SJSA1 (cell line): ENCODE measurements around the gene PSMB10. TPM values are rescaled to one million over a fixed set of nuclear protein-coding genes. Genes with fewer than 3 reads are reported as not detected.
A peak's percentile ranks its signal among the peaks of the same experiment; 100 is the strongest.
"Not testable (repeated sequence)": the region's sequence is repeated elsewhere in the genome, so short reads cannot be mapped to it uniquely, and the experiment has no call there.

Source experiments
- DNase-seq, 2 experiments: peaks; one replicate each; pipeline ENCODE4 v3.0.0-alpha.2; 2015 to 2020; ENCODE audit warnings: low spot score in 2 of 2, low read depth in 1 of 2
- H3K27ac ChIP-seq: fragments of 250-450 bp; sonication (Bioruptor Pico); 2 replicates; pipeline ENCODE4 v1.5.1; 2020; ENCODE audit warnings: mild to moderate bottlenecking, moderate library complexity
- H3K27me3 ChIP-seq: fragments of 250-450 bp; sonication (Bioruptor Pico); replicated peaks from 2 replicates; pipeline ENCODE4 v1.5.1; 2020; ENCODE audit warnings: mild to moderate bottlenecking, moderate library complexity
- H3K36me3 ChIP-seq: fragments of 250-450 bp; sonication (Bioruptor Pico); 2 replicates; pipeline ENCODE4 v1.5.1; 2020; ENCODE audit warnings: mild to moderate bottlenecking
- H3K4me1 ChIP-seq: fragments of 250-450 bp; sonication (Bioruptor Pico); replicated peaks from 2 replicates; pipeline ENCODE4 v1.6.1; 2021; ENCODE audit warnings: mild to moderate bottlenecking
- H3K4me3 ChIP-seq: fragments of 250-450 bp; sonication (Bioruptor Pico); 2 replicates; pipeline ENCODE4 v1.5.1; 2020; ENCODE audit warnings: mild to moderate bottlenecking
- H3K9me3 ChIP-seq: fragments of 250-450 bp; sonication (Bioruptor Pico); replicated peaks from 2 replicates; pipeline ENCODE4 v1.5.1; 2020; ENCODE audit warnings: mild to moderate bottlenecking
- total RNA-seq: library from RNA; depleted of rRNA; stranded (reverse); fragments of >200 nt; shearing (Covaris generic); gene quantifications from 2 replicates; pipeline ENCODE4 v1.2.3, GENCODE V29; 2014

PSMB10 gene
- total RNA-seq, 1 experiment from 2014 or later = 50.1 TPM

- H3K27me3 ChIP-seq = no peaks in the 10 kb centered on the region
- H3K4me3 ChIP-seq = no peak overlapping the region
- DNase-seq = peak; percentile 46 to 67
- H3K4me1 ChIP-seq = peaks cover 13% of the 10 kb centered on the region
- H3K27ac ChIP-seq = no peak overlapping the region
- peaks cover 22% of the 10 kb centered on the region for H3K36me3 ChIP-seq
- H3K9me3 ChIP-seq = no peaks in the 10 kb centered on the region
These were observed 18.8 kb downstream of the PSMB10 start for GRCh38 chr16:67917852-67918236.

GRCh38 chr16:67917140-67917851 is 19.4 kb downstream of the PSMB10 start:
- Histone ChIP-seq H3K27me3 (no peaks in the 10 kb centered on the region), H3K9me3 (no peaks in the 10 kb centered on the region), H3K4me1 (peaks cover 13% of the 10 kb centered on the region), H3K4me3 (no peak overlapping the region), H3K36me3 (peaks cover 22% of the 10 kb centered on the region), H3K27ac (no peak overlapping the region)
- DNase-seq = no peak

- H3K27me3 ChIP-seq = no peaks in the 10 kb centered on the region
- peaks cover 13% of the 10 kb centered on the region for H3K4me1 ChIP-seq
- H3K9me3 ChIP-seq = no peaks in the 10 kb centered on the region
- DNase-seq = no peak
- no peak overlapping the region for H3K27ac ChIP-seq
- H3K4me3 ChIP-seq = no peak overlapping the region
- peaks cover 29% of the 10 kb centered on the region for H3K36me3 ChIP-seq
These were observed 20.6 kb downstream of the PSMB10 start for GRCh38 chr16:67915831-67916723.

- H3K9me3 ChIP-seq, H3K4me3 ChIP-seq, DNase-seq, H3K27me3 ChIP-seq, H3K27ac ChIP-seq: not testable (repeated sequence)
- Histone ChIP-seq H3K36me3 (peaks cover 33% of the 10 kb centered on the region), H3K4me1 (peaks cover 13% of the 10 kb centered on the region)
These were observed 21.2 kb downstream of the PSMB10 start for GRCh38 chr16:67915496-67915769.

- Histone ChIP-seq H3K36me3 (peaks cover 32% of the 10 kb centered on the region), H3K27ac (no peak overlapping the region), H3K9me3 (no peaks in the 10 kb centered on the region), H3K4me3 (no peak overlapping the region), H3K4me1 (peaks cover 13% of the 10 kb centered on the region), H3K27me3 (no peaks in the 10 kb centered on the region)
- no peak for DNase-seq
These were observed 21.7 kb downstream of the PSMB10 start for GRCh38 chr16:67914758-67915495.

GRCh38 chr16:67910158-67910557 is 26.5 kb downstream of the PSMB10 start:
- H3K27me3 ChIP-seq = no peaks in the 10 kb centered on the region
- no peaks in the 10 kb centered on the region for H3K9me3 ChIP-seq
- no peak overlapping the region for H3K4me3 ChIP-seq
- no peak overlapping the region for H3K27ac ChIP-seq
- no peaks in the 10 kb centered on the region for H3K4me1 ChIP-seq
- H3K36me3 ChIP-seq = peaks cover 30% of the 10 kb centered on the region
- no peak for DNase-seq

- Histone ChIP-seq H3K27me3 (no peaks in the 10 kb centered on the region), H3K36me3 (peaks cover 26% of the 10 kb centered on the region), H3K27ac (no peak overlapping the region), H3K9me3 (no peaks in the 10 kb centered on the region), H3K4me1 (no peaks in the 10 kb centered on the region), H3K4me3 (no peak overlapping the region)
- DNase-seq = no peak
These were observed 27.5 kb downstream of the PSMB10 start for GRCh38 chr16:67909056-67909742.

- H3K9me3 ChIP-seq = no peaks in the 10 kb centered on the region
- no peak overlapping the region for H3K4me3 ChIP-seq
- peaks cover 4% of the 10 kb centered on the region for H3K4me1 ChIP-seq
- peaks cover 36% of the 10 kb centered on the region for H3K36me3 ChIP-seq
- no peak for DNase-seq
- no peaks in the 10 kb centered on the region for H3K27me3 ChIP-seq
- no peak overlapping the region for H3K27ac ChIP-seq
These were observed 29.1 kb downstream of the PSMB10 start for GRCh38 chr16:67907397-67908180.

GRCh38 chr16:67902831-67903230 is 33.8 kb downstream of the PSMB10 start:
- no peaks in the 10 kb centered on the region for H3K27me3 ChIP-seq
- peaks cover 13% of the 10 kb centered on the region for H3K36me3 ChIP-seq
- no peaks in the 10 kb centered on the region for H3K9me3 ChIP-seq
- H3K4me3 ChIP-seq = no peak overlapping the region
- peaks cover 7% of the 10 kb centered on the region for H3K4me1 ChIP-seq
- peak in 1 of 2 experiments; percentile 15 for DNase-seq
- peak overlapping the region; percentile 24; the same call in 1 of the 2 replicates for H3K27ac ChIP-seq

- peaks cover 7% of the 10 kb centered on the region for H3K4me1 ChIP-seq
- no peak overlapping the region for H3K27ac ChIP-seq
- peaks cover 13% of the 10 kb centered on the region for H3K36me3 ChIP-seq
- H3K4me3 ChIP-seq = no peak overlapping the region
- no peaks in the 10 kb centered on the region for H3K27me3 ChIP-seq
- H3K9me3 ChIP-seq = no peaks in the 10 kb centered on the region
- no peak for DNase-seq
These were observed 34.9 kb downstream of the PSMB10 start for GRCh38 chr16:67901734-67902133.

- Histone ChIP-seq H3K4me1 (peaks cover 18% of the 10 kb centered on the region), H3K36me3 (peaks cover 18% of the 10 kb centered on the region), H3K27ac (no peak overlapping the region), H3K27me3 (no peaks in the 10 kb centered on the region), H3K4me3 (no peak overlapping the region), H3K9me3 (peaks cover 5% of the 10 kb centered on the region; the same call in 1 of the 2 replicates)
- no peak for DNase-seq
These were observed 39.4 kb downstream of the PSMB10 start for GRCh38 chr16:67897231-67897630.

GRCh38 chr16:67893743-67894399 is 42.8 kb downstream of the PSMB10 start:
- Histone ChIP-seq H3K4me3 (peak overlapping the region; percentile 100), H3K27me3 (no peaks in the 10 kb centered on the region), H3K36me3 (peaks cover 15% of the 10 kb centered on the region), H3K27ac (peak overlapping the region; percentile 91), H3K9me3 (peaks cover 5% of the 10 kb centered on the region; the same call in 1 of the 2 replicates), H3K4me1 (peaks cover 18% of the 10 kb centered on the region)
- DNase-seq = no peak
